ENCODE measurements around the gene DHX35. TPM values are rescaled to one million over a fixed set of nuclear protein-coding genes. Genes with fewer than 3 reads are reported as not detected.
"Not testable (repeated sequence)": the region's sequence is repeated elsewhere in the genome, so short reads cannot be mapped to it uniquely, and the experiment has no call there.

Gene DHX35
- polyA plus RNA-seq, 4 donors = 13.5 to 18.9 (median 16.4) TPM

DNA sequence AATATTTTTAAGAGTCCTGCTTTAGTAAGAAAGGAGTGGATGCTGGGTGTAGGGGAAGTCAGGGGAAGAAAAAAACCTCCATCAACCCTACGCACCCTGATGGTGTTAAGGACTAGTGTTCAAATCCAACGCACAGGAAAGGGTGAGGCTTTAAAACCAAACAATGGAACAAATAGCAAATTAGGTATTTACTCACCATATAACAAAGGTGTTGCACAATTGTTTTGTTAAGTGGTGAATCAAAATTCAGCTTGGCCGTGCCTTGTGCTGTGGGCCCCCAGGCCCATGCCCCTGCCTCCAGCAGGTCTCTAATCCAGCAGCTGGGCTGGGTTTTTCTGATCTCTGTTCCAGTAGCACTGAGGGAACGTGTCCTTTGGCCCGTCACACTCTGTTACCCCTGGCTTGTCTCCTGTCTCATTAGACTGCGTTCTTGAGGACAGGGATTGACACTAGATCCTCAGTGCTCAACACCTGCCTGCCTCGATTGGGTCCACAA is 24.1 kb upstream of the DHX35 start:
- DNase-seq (ENCODE audit: low read depth in 4 of 4, low spot score in 3 of 4) = no peak

- no peak for DNase-seq (ENCODE audit: low read depth in 4 of 4, low spot score in 3 of 4)
Observed at GRCh38 chr20:38939686-38940085, 22.5 kb upstream of the DHX35 start.

DNA sequence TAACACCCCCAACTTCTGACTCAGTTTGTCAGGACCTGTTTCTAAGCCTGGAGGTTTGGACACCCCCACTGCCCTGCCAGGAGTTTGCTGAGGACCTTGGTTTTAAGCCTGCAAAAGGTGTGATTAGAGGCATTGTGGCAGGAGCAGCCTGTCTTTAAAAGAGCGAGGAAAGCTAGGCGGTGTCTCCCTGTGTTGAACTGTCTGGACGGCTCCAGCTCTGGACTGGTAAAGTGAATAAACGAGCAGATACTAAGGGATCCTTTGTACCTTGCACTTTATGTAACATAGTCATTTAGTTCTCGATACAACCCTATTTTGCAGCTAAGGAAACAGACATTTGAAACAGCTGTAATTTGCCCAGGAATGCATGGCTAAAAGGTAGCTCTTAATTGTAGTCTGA is 21.5 kb upstream of the DHX35 start:
- no peak for DNase-seq (ENCODE audit: low read depth in 4 of 4, low spot score in 3 of 4)

DNA sequence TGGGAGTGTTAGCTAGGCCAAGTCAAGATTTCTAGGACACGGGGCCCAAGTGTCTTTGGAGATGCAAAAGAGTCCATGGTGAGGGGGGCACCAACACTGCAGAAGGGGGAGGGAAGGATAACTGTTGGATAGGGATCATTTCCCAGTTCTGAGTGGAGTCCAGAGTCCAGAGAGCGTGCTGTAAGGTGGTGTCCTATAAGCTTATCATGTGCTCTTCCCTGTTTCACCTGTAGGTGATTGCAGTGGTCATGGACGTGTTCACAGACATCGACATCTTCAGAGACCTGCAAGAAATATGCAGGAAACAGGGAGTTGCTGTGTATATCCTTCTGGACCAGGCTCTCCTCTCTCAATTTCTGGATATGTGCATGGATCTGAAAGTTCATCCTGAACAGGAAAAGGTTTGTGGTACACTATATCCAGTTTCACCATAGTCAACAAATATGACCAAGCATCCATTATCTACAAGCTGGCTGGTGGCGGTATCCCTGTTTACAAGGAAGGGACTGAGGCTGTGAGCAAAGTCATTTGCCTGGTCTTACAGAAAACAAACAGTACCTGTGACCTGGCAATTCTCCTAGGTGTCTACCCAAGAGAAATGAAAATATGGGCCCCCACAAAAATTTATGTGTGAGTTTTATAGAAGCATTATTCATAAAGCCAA is 20.3 kb upstream of the DHX35 start:
- DNase-seq (ENCODE audit: low read depth in 4 of 4, low spot score in 3 of 4) = no peak

GRCh38 chr20:38945012-38945411 is 17.1 kb upstream of the DHX35 start:
- DNase-seq (ENCODE audit: low read depth in 4 of 4, low spot score in 3 of 4) = no peak

- no peak for DNase-seq (ENCODE audit: low read depth in 4 of 4, low spot score in 3 of 4)
Observed at GRCh38 chr20:38946836-38947235, 15.3 kb upstream of the DHX35 start.

DNA sequence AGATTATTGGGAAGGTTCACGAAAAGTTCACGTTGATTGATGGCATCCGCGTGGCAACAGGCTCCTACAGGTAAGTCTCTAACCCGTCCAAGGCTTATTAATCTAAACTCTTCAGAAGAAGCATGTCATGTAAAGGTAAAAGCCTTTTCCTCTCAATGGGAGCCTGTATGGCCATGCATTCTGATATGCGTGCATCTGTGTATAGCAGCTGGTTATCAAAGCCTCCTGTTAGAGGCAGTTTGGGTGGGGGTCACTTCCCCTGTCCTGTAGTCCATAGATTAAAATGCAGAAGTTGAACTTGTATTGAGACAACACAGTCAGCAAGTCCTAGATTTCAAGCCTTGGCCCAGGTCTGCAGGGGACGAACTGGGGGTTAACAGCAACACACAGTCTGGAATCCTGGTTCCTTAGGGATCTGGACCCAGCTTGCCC is 14.2 kb upstream of the DHX35 start:
- no peak for DNase-seq (ENCODE audit: low read depth in 4 of 4, low spot score in 3 of 4)

DNA sequence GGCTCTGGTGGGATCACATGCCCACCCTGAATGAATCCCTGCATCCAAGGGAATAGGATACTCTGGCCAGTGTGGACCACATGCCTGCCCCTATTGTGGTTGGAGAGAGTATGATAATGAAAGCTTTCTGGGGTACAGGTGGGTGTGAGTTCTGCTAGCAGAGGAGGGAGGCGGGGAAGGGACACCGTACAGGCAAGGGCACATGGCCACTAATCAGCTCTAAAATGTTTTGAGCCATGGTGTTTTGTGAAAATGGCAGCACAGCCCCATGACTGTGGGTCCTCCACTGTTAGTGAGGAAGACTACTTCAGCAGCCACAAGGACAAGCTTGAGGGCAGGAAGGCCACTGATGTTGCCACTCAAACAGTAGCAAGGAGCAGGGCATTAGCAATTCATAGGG is 11.9 kb upstream of the DHX35 start:
- DNase-seq (ENCODE audit: low read depth in 4 of 4, low spot score in 3 of 4) = no peak

DNA sequence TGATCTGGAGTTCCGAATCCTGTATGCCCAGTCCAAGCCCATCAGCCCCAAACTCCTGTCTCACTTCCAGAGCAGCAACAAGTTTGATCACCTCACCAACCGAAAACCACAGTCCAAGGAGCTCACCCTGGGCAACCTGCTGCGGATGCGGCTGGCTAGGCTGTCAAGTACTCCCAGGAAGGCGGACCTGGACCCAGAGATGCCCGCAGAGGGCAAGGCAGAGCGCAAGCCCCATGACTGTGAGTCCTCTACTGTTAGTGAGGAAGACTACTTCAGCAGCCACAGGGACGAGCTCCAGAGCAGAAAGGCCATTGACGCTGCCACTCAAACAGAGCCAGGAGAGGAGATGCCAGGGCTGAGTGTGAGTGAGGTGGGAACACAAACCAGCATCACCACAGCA is 10.5 kb upstream of the DHX35 start:
- DNase-seq (ENCODE audit: low read depth in 4 of 4, low spot score in 3 of 4) = no peak

- DNase-seq (ENCODE audit: low read depth in 4 of 4, low spot score in 3 of 4) = no peak
Observed at GRCh38 chr20:38952153-38952552, 10.0 kb upstream of the DHX35 start.

DNA sequence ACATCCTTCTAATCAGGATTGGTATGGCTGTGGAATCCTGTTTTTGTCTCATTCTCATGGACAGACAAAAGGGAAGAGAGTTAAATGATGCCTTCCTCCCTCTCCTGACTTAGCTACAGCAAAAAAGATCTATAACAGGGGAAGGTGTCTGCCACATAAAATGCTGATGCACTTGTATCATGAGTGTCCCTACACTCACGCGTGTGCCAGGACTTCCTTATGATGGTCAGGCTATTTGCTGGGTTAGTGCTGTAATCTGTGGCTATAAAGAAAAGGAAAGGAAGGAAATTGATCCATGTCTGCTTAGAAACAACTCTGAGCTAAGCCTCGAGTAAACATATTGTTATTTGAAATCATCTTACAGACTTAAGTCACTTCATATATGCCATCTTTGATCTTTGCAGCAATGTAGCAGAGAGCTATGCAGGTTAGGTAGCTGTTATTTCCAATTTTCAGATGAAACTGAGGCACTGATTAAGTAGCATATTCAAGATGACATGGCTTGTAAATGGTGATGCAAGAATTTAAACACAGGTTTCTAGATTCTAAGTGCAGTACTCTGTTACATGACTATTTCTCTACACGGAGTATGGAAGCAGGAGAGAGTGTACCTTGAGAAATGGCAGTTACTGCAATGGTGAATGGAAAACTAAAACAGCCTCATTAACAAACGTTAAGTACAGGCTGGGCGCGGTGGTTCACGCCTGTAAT is 8.4 kb upstream of the DHX35 start:
- no peak for DNase-seq (ENCODE audit: low read depth in 4 of 4, low spot score in 3 of 4)

DNA sequence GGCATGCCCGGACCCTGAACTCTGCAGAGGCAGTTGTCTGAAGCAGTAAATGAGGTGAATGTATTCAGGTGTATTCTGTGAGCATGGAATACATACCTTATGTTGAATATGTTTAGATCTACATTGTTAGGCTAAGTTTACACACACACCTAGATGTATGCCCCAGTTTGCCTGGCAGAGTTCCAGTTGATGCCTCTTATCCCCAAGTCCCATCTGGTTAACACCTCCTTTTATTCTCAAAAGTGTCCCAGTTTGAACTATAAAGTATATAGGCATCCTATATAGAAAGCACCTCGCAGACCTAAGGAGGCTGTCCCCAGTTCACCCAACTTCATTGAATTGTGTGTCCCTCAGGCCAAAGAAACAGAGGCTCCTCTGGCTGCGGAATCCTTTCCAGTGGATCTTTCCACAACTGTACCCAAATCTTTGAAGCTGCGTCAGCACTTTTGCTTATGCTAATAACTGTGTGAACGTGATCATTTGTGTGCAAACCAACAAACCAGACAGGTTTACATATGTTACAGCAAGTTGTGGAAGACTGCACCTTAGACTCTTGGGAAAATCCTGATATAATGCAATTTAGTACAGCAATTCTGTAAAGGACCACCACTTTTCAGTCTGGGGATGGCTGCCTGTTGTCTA is 4.8 kb upstream of the DHX35 start:
- no peak for DNase-seq (ENCODE audit: low read depth in 4 of 4, low spot score in 3 of 4)

- DNase-seq (ENCODE audit: low read depth in 4 of 4, low spot score in 3 of 4) = no peak
Observed at GRCh38 chr20:38957915-38958485, 4.1 kb upstream of the DHX35 start.

DNA sequence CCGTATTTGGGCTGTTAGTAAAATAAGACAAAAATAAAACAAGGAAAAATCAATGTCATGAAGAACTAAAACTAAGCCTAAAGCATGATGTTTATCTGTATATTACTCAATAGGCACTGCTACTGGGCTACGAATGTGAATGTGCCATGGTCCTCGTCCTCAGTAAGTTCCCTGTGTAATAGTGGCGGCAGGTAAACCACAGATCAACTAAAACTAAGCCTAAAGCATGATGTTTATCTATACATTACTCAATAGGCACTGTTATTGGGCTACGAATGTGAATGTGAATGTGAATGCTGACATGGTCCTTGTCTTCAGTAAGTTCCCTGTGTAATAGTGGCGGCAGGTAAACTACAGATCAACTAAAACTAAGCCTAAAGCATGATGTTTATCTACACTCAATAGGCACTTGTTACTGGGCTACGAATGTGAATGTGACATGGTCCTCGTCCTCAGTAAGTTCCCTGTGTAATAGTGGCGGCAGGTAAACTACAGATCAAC is 1.9 kb upstream of the DHX35 start:
- DNase-seq (ENCODE audit: low read depth in 4 of 4, low spot score in 3 of 4) = not testable (repeated sequence)

- DNase-seq (ENCODE audit: low read depth in 4 of 4, low spot score in 3 of 4) = no peak
Observed at GRCh38 chr20:38961530-38962043, 557 bp upstream of the DHX35 start.

DNA sequence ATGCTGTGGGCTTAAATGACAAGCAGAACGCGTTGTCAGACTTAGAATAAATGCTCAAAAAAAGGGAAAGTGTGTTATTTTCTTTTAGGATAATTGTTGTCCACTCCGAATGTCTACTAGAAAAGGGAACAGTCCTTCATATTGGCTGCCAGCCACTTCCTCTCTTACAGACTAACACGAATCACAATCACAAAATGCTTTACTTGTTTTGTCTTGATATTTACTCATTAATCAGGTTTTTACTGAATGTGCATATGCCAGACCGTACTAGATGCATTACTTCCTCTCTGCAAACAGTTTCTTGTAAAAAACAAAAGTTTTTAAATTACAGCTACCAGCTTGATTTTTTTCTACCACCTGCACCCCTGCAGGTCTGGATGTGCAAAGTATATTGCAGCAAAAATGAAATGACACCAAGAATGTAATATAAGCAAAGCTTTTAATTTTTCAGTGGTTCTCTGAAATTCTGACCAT is 821 bp downstream of the DHX35 start:
- DNase-seq (ENCODE audit: low read depth in 4 of 4, low spot score in 3 of 4) = no peak

DNA sequence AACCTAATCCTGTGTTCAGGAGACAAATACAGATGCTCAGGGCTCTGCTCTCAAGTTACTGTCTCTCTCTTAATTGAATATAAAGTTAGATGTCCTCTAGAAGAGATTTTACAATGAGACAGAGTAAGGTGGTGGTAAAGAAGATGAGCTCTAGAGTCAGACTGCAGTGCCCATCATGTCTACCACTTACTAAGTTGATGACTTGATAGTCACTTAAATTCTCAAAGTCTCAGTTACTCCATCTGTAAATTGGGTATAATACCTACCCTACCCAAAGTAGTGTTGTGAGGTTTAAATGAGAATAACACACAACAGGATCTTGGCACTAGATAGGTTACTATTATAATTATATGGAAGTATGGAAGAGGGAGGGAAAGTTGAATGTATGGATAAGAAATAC is 1.6 kb downstream of the DHX35 start:
- no peak for DNase-seq (ENCODE audit: low read depth in 4 of 4, low spot score in 3 of 4)

DNA sequence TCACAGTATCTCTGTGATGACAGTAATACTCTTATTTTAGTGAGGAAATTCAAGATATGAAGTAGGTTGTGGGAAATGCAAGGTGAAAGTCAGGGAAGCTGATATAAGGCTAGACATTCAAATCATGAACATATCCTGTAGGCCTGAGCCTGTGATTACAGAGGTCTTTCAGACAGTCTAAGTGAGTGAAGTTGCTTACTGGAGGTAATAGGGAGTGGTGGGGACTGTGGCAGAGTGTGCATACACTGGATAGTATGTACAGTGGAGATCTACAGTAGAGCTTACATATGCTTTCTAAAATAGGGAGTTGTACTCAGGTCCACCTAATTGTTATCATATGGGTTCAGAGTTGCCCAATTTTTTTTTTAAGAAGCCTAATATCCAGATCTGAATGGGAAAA is 3.1 kb downstream of the DHX35 start:
- DNase-seq (ENCODE audit: low read depth in 4 of 4, low spot score in 3 of 4) = no peak

DNA sequence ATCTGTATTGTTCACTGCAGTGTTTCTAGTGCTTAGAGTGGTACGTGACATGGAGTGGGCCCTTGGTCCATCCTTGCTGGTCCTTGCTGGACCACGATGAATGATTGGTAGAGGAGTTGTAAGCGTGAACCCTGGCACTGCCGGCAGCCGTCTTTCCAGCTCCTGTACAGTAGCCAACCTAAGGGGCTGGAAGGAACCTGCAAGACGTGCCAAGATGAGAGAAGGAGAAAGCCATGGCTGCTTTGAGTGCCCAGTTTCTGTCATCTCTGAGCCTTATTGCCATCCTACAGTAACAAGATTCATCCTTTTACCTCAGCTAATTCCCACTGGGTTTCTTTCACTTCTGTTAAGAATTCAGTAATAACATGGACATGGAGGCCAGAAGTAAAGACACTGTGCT is 5.9 kb downstream of the DHX35 start:
- no peak for DNase-seq (ENCODE audit: low read depth in 4 of 4, low spot score in 3 of 4)

- DNase-seq (ENCODE audit: low read depth in 4 of 4, low spot score in 3 of 4) = no peak
Observed at GRCh38 chr20:38969708-38970107, 7.6 kb downstream of the DHX35 start.

DNA sequence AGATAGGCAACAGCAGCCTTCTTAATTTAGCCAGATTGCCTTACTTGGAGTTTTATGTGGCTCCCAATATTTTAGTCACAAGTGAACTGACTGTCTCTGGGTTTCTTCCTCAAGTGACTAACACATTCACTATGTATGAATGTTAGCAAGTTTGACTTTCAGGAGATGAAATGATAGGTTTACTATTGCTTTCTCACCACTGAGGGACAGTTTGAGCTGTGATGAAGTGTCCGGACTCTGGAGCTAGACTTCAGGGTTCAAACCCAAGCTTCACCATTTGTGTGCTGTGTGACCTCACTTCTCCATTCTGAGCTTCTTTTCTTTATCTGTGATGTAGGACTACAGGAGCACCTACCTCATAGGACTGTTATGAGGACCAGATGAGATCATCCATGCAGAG is 8.2 kb downstream of the DHX35 start:
- DNase-seq (ENCODE audit: low read depth in 4 of 4, low spot score in 3 of 4) = no peak

Data from left renal pelvis (tissue), 4 donors.